ELF-1 (cell line): Measurements from ENCODE around the gene PSD.

Experiments used
- DNase-seq: peaks from one replicate; pipeline ENCODE4 v3.0.0-alpha.2; 2016; ENCODE audit warnings: low read depth, low spot score

The PSD gene

DNA sequence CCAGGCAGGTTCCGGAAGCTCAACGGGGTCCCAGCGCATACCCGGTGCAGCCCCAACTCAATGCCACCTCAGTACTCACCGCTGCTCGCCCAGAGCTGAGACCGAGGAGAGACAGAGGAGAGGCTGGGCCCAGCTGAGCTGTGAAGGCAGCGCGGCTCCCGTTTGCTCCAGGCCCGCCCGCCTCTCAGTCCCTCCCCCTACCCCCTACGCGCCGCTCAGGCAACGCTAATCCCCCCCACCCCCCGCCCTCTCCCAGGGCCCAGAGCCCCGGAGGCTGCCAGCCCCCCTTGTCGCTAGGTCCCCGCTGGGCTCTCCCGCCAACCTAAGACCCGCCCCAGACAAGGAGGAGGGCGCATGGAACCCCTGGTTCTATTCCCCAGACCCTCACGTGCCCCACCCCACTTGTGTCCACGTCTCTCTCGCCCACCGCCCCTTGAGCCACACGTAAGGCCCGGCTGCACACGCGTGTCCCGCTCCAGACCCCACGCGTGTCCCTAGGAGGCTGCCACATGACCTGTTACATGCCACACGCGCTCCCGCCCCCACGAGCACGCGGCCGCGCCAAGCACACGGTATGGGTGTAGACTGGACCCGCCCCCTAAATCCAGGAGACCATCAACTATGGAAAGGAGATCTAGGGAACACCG lies at the start of gene PSD:
Gene PSD (minus strand): TSS at position 164 of the 647 bp plus-strand sequence. CDS start 1,747 bp downstream, outside the sequence.
- DNase-seq: peak; percentile 44

DNA sequence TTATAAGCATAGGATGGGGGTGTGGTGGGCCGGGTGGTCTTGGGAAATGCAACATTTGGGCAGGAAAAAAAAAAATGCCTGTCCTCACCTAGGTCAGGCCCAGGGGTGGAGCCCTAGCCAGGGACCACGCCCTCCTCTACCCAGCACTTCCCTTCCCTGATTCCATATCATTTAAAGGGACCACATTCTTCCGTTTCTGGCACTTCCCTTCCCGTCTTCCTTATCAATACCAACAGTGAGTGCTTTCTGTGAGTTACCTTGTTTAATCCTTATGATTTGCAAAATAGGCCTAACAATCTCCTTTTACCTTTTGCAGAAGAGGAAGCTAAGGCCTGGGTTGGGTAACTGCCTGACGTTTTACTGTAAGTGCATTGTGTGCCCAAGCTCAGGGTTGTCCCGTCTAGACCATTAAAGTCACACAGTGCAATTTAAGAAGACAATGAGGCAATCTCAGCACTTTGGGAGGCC lies 49.4 kb upstream of the PSD start:
- DNase-seq: no peak

DNA sequence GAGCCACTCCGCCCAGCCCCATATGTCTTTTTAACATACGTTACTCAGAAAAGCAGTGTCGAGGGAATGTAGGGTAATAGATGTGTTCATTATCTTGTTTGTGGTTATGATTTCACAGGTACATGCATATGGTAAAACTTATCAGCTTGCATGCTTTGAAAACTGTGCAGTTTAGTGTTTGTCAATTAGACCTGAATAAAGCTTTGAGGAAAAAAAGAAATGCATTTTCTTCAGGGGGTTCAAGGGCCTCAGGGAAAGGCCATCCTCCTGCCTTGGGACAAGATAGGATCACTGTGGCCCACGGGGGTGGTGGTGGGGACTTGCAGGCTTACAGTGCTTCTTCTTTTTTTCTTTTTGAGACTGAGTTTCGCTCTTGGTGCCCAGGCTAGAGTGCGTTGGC lies 48.7 kb upstream of the PSD start:
- DNase-seq: no peak

DNA sequence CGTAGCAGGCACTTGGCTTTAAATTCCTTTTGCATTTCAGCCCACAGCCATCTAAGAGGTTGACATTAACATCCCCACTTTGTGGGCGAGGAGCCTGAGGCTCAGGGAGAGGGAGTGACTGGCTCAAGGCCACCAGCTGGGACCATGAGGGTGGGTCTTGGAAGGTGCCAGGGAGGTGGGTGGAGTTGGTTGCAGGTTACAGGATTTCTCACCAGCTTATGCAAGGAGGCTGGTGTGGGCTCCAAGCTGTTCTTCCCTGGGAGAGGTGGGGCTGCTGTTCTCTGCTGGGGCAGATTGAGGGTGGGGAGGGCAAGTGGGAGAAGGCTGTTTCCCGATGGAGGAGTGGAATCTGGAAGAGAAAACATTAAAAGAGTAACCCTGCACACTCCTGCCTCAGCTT lies 46.9 kb upstream of the PSD start:
- DNase-seq: no peak

DNA sequence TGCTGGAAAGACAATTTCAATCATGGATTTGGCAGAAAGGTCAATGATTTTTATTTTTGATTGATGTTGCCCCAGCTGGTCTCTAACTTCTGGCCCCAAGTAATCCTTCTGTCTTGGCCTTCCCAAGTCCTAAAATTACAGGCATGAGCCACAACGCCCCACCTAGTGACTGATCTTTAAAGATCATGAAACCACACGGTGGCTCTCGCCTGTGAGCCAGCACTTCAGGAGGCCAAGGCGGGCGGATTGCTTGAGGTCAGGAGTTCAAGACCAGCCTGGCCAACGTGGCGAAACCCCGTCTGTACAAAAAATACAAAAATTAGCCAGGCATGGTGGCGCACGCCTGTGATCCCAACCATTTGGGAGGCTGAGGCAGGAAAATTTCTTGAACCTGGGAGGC lies 45.4 kb upstream of the PSD start:
- DNase-seq: no peak

DNA sequence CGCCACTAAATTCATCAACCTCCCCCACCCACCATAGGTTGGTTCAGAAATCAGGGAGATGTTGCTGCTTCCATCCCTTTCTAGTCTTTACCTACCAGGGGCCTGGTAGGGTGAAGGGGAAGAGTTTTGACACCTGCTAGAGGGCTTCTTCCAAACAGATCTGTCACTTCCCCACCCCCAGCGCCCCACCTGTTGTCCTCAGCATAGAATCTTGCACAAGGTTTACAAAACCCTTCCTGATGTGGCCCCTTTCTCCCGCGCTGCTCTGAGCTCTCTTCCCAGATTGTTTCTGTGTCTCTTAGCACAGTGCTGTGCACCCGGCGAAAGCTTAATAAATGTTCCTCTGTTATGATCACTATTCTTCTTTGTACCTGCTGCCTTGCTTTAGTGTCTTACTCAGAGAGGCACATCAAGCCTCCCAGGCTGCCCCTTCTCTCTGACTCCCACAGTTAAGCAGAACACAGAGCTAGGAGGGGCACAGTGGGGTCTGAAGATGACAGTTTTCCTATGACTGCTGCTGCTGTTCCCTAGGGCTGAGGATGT lies 44.0 kb upstream of the PSD start:
- no peak for DNase-seq

DNA sequence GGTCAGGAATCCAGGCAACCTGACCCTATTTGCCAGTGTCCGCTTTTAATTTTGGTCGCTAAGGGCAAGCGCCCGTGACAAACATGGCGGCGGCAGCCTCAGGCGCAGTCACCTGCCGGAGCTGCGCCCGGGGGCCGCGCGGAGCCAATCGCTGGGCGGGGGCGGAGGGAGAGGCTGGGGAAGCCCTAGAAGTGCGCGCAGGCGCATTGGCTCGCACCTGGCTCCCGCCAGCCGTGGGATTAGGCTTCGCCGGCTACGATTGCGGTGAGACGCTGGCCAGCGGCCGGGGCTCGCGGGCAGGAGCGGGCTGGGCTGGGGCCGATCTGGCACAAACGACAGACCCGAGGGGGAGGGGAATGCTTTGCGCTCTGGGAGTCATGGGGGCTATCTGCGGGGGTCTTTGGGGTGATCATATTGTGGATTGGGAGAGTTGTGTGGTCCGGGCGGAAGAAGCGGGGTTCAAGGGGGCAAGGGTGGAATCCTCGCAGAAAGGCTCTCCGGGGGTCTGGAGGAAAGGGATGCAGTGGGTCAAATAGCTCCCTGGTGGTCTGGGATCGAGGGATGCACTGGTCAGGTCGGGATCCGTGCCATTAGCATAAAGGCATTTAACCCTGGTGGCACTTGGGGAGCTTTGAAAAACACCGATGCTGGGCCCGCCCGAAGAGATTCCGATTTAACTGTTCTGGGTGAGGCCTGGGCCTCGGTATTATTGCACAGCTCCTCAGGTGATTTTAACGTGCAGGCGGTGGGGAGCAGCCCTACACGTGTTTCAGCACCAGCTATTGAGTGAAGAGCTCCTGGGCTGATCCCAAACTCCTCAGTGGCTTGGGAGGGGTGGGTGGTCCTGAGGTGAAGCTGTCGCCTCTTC lies 42.8 kb upstream of the PSD start:
- peak; percentile 96 for DNase-seq

DNA sequence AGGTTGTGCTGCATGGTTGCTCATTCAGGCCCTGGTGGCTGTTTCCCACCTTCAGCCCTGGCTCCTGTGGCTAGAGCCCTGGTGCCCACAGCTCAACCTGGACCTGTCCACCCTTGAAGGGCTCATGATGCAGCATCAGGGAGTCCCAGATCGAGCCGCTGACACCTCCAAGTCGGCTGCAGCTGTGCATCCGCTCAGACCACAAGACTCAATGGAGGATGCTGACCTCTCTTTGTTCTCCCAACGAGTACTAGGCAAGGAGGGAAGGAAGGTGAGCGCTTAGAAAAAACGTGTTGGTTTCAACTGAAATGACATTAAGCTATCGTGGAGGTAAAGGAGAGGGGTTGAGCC lies 42.2 kb upstream of the PSD start:
- no peak for DNase-seq

GRCh38 chr10:102458656-102459055 lies 40.1 kb upstream of the PSD start:
- no peak for DNase-seq

DNA sequence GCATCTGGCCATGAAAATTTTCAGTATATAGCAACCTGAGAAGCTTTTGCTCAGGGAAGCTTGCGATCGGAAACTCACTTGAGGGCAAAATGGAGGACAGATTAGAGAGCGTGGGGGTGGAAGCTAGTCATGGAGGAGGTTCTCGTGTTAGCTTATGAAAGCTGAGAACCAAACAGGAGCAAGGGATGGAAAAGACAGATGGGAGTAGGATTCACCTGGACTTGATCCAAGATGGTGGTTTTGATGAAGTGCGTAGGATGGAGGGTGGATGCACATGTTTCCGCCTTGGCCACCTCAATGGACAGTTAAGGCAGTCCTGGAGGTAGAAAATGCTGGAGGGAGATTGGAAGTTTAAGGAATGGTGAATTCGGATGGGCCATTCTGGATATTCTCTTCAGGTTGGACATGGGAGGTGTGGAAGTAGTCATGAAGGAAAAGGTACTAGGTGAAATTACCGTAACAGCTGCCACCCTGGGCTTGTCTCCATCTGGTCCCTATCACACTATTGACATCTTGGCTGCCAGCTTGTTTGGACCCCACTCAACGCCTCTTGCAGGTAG lies 39.1 kb upstream of the PSD start:
- no peak for DNase-seq

DNA sequence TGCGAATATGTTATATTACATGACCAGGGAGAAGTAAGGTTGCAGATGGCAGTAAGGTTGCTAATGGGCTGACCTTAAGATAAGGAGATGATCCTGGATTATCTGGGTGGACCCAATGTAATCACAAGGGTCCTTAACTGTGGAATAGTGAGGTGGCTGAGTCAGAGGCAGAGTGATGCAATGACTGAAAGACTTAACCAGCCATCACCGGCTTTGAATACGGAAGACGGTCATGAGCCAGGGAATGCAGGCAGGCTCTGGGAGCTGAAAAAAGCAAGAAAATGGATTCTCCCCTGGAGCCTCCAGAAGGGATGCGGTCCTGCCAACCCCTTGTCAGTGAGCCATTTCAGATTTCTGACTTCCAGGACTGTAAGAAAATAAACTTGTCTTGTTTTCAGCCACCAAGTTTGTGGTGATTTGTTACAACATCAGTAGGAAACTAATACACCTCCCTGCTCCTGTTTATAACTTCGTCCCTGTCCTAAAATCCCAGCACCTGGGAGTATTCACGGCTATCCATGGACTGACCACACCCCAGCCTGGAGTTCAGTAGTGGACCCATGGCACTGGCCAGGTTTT lies 37.4 kb upstream of the PSD start:
- peak; percentile 81 for DNase-seq

- DNase-seq: peak; percentile 70
These were observed 36.3 kb upstream of the PSD start for GRCh38 chr10:102454662-102455487.

DNA sequence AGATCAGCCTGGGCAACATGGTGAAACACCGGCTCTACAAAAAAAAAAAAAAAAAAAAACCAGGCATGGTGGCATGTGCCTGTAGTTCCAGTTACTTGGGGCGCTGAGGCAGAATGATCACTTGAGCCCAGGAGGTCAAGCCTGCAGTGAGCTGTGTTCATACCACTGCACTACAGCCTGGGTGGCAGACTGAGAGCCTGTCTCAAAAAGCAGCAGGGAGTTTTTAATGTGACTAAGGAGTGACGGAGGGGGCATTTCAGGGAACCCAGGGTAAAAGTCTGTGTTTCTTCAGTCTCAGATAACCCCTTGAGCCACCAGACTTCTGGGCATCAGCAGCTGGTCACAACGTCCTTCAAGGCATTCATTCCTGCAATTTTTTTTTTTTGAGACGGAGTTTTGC lies 34.9 kb upstream of the PSD start:
- no peak for DNase-seq

DNA sequence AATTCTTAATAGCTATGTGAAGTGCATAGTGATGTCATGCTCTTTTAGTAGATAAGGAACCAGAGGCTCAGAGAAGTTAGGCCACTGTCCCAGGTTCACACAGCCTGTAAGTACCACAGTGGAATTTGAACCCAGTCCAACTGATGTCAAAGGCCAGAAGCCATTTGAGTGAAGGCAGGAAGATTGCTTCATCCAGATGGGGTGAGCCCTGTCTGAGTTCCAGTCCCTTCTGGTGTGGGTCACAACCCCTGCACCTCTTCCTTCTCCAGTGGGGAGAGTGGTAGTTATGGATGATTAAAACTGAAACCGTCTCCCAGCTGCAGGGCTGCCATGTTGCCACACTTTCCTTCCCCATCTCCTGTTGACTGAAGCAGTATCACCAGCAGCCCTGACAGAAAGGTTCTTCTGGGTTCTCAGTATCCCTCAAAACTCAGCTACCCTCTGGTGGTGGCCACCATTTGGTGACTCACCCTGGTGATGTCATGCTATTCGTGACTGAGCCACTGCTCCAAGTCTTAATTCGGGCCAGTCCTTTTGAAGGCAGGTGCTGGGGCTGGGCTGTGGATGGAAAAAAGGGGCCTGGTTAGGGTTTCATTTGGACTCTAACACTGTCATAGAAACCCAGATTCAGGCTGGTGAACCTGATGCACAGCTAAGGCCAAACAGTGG lies 34.2 kb upstream of the PSD start:
- no peak for DNase-seq

DNA sequence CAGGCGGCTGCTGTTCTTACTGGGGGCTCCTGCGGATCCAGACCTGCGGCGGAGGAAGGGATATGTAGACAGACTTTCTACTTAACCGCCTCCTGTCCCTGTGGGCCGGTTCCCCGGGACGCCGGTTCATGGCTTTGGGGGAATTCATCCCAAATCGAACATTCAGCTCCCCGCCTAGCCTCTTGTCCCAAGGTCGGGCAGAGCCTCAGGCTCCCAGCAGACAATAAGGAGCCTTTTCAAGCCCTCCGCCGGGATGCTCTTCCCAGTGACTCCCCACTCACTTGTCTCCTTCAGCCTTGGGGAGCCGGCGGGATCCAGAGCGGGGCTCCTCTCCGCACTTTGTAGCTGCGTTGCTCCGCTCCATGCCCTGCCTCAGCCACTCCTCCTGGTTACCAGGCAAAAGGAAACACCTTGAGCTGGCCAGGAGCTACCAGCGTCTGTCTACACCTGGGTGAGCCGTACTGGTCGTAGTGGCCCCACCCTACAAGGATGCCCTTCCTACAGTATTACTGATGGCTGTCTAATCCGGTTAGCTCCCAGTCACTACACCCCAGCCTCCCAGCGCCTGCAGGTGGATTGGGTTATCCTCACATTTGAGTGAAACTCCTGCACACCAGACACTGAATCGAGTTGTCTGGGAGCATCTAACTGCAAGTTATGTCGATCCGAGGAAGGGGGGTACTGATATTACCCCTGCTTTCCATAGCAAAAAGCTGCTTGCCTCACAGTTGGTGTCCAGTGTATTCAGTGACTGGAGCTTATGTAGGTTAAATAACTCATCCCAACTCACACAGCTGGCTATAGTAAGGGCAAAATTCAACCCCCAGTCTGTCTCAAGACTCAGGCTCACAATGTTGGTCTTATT lies 32.8 kb upstream of the PSD start, which contains the start of gene C10orf95:
Gene C10orf95 (minus strand): TSS at position 439 of the 865 bp plus-strand sequence. CDS start 450 bp downstream, outside the sequence.
- DNase-seq: no peak

DNA sequence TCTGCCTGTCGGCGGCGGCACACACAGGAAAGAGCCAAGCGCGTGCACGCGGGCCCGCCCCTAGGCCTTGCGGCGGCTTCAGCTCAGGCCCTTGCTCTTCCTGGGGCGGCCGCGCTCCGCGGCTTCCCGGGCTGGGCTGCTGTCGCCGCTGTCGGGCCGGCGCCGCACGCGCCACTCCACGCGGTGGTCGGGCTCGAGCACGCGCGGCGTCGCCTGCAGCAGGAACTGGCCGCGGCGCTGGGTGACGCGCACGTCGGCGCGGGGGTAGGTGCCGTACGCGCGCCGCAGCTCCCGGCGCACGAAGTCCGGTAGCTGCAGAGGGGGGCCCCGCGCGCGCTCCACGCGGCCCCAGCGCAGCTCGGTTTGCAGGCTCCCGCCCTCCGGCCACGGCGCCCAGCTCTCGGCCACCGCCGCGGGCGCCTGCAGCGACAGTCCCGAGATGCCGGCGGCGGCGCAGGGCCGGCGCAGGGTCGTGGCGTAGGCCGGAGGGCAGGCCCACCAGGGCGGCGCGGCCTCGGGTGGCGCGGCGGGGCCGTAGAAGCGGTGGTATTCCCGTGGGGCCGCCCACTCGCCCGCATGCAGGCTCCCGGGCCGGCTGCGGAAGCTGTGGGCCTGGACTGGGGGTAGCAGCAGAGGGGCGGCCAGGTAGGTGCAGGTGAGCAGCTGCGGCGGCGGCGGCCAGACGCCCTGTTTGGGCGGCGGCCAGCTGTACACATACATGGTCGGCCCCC lies 32.0 kb upstream of the PSD start:
- DNase-seq: peak; percentile 76

DNA sequence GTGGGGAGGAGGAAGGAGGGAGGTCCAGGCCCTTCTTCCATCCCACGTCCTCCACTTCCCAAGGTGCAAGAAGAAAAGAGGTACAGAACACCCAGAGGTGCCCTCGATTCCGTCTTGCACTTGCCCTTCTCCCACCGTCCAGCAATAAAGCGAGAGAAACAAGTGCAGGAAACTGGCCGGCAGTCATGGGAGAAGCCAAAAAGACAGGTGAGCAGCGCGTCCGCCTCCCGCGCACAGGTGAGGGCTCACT lies 31.5 kb upstream of the PSD start:
- DNase-seq: no peak

- peak; percentile 82 for DNase-seq
These were observed 30.9 kb upstream of the PSD start for GRCh38 chr10:102449321-102450123.
